GM21390 (cell line): ENCODE measurements around the gene APH1B.
"Not testable (repeated sequence)": the region's sequence is repeated elsewhere in the genome, so short reads cannot be mapped to it uniquely, and the experiment has no call there.

Experiments
- ATAC-seq: cut with Tn5 transposase; IDR thresholded peaks from one replicate; pipeline ENCODE4 v1.9.1; 2021; ENCODE audit not compliant: unreplicated experiment

The APH1B gene

DNA sequence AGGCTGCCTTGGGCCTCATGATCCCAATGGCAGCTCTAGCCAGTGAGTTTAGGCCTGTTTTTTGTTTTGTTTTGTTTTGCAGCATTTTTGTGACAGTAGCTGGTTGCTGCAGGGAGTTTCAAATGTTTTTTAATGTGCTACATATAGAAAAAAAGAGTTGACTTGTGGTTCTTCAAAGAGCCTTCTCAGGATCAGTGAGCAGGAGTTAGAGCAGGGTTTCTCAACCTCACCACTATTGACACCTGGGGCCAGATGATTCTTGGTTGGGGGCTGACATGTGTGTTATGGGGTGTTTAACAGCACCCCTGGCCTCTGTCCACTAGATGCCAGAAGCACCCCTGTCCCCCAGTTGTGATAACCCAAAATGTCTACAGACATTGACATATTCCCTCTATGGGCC is 17.9 kb downstream of the APH1B start:
- ATAC-seq: no peak

DNA sequence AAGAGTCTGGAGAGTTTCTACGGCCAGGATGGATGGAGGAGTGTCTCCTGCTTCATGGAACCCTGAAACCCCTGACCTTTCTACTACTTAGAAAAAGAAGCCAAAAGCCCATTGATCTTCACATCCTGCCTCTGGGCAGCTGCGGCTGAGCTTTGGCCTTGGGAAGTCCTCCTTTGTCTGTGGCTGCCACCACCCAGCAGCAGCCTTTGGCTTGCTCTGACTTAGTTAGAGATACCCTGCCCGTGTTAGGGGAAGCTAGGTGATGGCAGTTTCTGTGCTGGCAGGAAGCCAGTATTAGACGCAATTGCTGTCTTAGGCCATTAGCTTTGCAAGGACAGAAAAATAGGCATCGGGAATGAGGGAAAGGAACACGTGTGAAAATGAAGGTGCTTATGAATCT is 18.8 kb downstream of the APH1B start:
- ATAC-seq: no peak

DNA sequence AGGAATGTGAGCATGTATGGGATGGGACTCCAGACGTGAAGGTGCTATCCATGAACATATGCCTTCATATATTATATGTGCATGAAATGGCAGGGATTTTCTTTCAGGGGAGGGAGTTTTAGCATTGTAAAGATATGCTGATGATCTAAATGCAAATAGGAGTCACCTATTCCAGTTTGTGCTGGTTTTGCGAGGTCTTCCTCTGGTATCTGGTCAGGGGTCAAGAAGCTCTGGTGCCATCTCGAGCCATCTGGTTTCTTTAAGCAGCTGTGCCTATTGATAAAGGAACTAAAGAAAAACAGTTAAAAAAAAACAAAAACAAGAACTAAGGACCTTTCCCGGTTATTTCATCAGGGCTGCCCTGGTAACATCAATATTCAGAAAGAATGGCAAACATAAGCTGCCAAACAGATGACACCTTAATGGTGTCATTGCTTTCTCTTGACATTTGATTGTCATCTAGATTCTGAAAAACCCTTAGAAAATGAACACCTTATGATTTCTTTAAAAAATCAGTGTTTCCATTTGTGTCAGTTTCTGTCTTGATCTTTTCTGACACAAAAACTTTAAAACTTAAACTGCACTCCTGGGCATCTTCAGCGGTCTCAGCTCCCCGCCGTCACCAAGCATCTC is 22.7 kb downstream of the APH1B start:
- ATAC-seq: no peak

DNA sequence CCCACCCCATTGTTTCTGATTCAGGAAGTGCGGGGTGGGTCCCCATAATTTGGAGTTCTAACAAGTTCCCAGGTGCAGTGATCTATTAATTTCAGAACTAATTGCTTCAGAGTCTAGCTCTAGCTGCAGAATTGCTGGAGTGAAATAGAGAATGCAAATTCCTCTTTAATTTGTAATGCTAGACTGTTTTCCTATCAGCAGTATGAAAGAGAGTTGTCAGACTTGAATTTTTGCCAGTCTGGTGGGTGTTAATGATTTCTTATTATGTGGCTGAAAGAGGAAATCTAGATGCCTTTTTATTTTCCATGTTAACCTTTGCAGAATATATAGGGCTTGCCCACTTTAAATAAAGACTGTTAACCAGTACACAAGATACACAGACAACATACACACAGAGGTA is 23.7 kb downstream of the APH1B start:
- ATAC-seq: no peak

DNA sequence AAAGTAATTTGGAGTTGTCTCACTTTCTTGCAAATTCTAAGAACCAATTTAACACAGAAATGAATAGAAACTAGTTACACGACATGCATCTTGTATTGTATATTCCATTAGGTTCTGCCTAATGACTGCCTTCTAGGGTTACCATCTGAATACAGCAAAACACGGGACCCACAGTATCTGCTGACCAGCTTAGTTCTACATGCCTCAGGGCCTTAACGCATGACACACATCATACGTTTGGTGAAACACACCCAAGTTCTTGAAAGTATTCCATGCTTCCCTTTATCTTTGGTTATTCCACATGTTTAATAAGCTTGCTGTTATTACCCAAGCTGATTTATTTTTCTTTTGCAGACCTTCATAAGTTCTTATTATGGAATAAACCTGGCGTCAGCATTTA is 27.9 kb downstream of the APH1B start:
- no peak for ATAC-seq

DNA sequence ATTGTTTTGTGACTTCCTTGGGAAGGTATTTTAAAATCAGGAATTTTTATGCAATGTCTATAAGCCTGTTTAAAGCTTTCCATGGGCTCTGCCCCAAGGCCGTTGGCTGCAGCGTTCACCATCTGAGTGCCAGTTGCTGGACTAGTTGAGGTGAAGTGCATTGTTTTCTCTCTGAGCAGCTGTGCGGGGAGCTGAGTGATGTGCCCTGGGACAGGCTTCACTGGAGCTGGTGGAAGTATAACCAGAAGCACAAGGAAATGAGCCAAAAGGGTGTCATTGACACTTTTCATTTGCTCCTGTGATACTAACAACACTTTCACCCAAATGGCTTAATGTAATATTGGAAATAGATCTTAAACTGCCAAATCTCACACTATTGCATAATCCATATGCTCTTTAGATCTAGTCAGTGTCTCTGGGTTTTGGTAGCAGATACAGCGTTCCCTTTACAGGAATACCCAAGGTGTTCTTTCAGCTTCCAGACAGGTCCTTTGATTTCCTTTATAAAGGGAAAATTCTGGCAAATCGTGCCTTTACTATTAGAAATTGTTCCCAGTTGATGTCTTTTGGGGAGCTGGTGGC is 29.2 kb downstream of the APH1B start:
- ATAC-seq: no peak

DNA sequence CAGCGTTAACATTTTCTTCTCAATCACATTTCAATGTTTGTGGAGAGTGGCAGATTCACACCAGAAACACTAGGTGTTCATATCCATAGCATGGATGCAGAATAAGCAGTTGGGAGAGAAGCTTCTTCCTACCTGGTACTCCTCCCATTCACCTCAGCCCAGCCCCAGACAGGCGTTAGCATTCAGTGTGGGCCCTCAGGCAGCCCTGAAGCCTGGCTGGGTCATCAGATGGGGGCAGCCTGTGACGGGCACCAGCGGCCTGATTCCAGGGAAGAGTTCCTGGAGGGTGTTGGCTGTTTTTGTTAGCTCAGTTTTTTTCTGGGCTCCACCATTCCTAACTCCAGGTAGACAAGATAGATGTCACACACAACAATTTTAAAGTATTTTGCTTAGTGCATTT is 31.1 kb downstream of the APH1B start:
- ATAC-seq: no peak

DNA sequence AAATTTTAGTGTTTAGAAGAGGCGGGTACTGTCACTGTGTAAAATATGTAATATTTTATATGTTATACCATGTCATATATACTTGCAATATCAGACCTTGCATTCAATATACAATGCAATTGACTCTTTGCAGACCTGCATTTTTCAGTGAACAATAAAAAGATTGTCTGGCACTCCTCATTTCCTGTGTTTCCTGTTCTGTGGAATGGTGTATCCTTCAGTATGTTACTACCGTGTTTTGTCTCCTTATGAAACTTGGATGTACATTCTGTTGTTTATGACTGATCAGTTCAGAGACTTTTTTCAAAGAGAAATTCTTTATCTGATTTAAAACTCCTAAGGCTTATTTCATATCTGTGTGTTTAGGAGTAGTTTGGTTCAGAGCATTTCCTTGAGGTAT is 31.5 kb downstream of the APH1B start:
- no peak for ATAC-seq

DNA sequence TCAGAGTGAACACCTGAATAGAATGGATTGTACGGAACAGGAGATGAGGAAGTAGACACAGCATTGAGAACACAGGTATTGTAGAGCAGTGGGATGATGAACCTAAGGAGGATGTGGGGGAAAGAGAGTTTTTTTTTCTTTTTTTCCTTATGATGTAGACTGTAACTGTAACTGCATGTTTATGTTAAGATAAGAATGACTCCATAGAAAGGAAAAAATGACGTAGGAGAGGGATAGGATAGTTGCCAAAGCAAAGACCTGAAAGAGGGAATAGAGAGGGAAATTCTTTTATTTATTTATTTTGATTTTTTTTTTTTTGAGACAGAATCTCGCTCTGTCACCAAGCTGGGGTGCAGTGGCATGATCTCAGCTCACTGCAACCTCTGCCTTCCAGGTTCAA is 33.2 kb downstream of the APH1B start:
- no peak for ATAC-seq

DNA sequence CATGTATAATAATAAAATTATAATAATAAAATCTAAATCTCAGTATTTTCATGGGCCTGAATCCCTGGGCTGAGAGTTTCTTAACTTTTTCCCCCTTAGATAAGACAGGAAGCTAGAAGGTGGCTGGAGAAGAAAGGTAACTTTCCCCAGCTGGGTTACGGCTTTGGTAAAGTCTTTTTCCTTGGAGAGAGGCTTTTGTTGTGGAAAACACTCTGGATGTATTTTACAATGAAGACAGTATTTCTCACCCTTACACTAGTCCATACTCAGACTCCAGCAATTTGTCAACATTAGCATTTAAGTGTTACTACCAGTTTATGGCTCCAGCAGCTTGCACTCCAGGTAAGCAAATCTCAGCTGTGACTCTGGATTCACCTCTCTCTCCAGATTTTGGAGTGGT is 34.9 kb downstream of the APH1B start:
- no peak for ATAC-seq

DNA sequence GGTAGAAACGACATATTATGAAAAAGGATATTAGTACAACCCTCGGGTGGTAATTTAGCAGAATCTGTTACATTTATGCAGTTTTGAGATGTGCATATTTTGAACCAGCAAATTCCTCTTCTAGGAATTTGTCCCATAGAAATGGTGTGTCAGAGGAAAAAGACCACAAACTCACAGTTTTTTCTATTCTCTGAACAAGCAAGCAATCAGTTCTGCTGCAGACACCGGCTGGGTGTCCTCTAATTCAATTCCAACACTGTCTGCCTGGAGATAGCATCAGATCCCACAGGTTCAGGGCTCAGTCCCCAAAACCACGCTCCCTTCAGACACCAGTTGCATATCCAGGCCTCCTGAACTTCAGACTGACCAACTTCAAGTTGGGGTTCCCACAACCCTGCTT is 36.4 kb downstream of the APH1B start:
- ATAC-seq: no peak

DNA sequence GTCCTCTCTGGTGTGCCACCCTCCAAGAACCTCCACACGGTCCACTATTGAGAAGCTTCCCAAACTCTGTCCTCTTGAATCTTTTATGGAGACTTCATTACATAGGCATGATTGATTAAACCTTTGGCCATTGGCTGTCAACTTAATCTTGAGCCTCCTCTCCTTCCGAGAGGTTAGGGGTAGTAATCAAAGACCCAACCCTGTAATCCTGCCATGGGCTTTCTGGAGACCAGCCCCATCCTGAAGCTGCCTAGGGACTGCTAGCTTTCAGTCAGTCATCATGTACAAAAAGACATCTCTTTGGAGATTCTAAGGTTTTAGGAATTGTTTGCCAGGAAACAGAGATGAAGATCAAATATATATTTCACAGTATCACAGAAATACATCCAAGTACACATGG is 37.0 kb downstream of the APH1B start:
- ATAC-seq: no peak

DNA sequence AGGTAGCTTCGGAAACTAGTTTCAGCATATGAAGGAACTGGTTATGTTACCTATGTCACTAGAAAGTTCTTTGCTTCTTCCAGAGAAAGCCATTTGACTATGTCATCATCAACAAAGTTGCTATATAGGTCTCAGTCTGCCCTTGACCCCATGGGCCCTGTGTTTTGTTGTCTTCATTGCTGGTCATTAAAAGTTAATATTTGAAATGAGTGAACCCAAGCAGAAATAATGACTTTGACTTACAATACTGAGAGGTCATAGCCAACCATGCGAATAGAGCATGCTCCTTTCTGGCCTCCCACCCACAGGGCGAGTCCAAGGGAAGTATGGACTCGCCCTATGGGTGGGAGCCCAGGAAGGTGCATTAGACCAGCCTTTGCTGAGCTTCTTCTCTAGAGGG is 40.9 kb downstream of the APH1B start:
- ATAC-seq: no peak

DNA sequence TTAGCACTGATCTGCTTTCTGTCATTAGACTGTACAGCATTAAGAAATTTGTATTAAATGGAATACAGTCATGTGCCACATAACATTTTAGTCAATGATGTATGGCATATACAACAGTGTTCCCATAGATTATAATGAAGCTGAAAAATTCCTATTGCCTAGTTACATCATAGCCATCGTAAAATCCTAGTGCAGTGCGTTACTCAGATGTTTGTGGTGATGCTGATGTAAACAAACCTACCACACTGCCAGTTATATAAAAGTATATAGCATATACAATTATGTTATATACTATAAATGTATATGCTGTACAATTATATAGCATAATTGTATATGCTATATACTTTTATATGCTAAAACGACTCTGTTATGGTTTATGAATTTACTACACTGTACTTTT is 41.7 kb downstream of the APH1B start:
- ATAC-seq: no peak

DNA sequence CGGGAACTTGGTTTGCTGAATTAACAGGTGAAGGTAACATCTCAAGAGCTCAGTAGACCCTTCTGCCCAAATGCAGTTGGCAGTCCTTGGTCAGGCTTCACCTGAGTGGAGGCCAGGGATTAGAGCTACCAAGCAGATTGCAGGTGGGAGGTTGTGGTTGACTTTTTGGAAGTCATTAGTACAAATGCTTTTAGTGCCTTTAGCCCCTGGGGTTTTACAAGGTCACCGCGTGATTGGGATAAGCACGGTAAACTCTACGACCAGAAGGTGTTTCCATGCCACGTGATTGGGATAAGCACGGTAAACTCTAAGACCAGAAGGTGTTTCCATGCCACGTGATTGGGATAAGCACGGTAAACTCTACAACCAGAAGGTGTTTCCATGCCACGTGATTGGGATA is 43.0 kb downstream of the APH1B start:
- not testable (repeated sequence) for ATAC-seq

DNA sequence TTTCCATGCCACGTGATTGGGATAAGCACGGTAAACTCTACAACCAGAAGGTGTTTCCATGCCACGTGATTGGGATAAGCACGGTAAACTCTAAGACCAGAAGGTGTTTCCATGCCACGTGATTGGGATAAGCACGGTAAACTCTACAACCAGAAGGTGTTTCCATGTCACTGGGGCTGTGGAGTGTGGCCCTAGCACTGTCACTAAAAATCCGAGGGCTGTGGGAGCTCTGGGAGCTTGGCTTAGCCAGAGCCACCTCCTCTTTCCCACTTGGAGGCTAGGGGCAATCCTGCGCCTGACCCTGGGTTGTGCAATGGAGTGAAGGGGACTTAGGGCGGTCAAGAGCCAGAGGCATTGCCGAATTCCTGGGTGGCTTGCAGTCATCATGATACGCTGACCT is 43.6 kb downstream of the APH1B start:
- ATAC-seq: not testable (repeated sequence)

DNA sequence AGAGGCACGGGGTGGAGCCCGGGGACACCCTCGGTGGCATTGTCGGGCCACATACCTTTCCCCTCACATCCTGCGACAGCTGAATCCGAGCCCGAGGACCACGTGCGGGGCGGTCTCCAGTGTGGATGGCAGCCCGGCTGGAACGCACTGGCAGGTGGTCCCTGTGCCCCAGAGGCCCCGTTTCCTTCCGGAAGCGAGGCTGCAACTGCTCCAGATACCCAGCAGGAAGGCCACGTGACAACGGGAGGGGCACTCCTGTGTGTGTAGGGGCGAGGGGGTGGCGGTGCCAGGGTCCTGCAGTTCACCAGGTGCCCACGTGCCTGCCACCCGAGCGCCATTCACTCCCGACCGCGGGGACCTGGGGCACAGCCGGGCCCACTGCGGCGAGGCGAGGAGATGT is 44.1 kb downstream of the APH1B start:
- no peak for ATAC-seq

DNA sequence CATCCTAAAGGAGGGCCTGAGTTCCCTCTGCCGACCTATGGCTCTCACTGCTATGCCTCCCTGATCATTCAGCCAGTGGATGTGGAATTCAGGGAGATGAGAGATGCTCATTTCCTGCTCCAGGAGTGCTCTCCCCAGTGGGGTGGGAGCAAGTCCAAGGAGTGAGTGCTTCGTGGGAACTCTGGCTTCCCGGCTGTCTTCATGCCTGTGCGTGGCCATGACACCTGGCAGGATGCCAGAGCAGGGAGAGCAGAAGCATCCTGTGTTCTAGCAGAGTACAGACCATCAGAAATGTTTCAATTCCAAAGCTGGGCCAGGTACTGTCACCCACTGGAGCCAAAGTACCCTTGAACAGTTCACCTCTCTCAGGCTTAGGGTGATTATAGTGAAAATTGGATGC is 45.1 kb downstream of the APH1B start:
- no peak for ATAC-seq

DNA sequence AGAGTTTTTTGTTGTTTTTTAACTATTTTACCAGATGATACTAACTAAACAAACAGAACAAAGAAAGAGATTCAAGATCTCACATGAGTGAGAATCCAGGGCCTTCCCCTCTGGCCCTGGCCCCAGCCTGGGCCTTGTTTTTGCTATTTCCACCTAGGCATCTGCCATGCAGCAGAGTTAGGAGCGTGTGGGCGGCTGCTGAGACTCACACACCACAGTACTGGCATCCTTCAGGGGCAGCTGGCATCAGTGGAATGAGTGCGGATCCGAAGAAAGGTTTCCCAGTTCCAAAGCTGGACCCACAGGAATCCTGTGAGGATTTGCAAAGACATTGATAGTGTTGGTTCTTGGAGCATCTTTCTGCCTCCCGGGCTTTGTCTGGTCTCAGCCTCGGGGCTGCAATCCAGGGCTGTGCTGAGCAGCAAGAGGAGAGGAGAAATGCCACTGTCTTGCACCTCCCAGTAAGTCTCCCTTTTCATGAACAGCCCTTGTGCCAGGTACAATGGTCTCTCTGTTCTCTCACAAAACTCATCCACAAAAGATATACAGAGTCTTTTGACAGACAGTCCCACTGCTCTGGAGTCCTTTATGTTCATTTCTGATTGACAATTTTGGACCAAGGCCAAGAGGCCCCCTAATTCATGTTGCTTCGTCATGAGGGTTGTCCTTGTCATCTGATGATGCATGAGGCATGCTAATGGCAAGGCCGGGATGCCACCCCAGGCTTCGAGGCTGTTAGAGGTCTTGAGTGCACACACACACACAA is 46.6 kb downstream of the APH1B start:
- no peak for ATAC-seq

DNA sequence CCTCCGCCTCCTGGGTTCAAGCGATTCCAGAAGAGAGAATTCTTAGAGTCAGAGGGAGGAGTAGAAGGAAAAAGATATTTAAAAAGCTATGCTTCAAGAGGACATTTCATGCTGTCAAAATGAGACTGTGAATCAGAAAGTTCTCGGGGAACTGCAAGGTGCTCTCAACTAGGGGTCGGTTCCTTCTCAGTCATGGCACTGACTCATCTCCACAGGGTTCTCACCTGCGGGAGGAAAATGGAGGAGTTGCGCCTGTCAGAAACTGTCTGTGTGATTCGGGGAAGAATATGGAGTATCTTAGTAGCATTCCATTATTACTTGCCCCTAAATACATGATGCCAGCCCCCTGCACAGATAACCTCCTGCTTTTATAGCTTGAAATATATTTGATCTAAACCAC is 47.4 kb downstream of the APH1B start:
- ATAC-seq: no peak

DNA sequence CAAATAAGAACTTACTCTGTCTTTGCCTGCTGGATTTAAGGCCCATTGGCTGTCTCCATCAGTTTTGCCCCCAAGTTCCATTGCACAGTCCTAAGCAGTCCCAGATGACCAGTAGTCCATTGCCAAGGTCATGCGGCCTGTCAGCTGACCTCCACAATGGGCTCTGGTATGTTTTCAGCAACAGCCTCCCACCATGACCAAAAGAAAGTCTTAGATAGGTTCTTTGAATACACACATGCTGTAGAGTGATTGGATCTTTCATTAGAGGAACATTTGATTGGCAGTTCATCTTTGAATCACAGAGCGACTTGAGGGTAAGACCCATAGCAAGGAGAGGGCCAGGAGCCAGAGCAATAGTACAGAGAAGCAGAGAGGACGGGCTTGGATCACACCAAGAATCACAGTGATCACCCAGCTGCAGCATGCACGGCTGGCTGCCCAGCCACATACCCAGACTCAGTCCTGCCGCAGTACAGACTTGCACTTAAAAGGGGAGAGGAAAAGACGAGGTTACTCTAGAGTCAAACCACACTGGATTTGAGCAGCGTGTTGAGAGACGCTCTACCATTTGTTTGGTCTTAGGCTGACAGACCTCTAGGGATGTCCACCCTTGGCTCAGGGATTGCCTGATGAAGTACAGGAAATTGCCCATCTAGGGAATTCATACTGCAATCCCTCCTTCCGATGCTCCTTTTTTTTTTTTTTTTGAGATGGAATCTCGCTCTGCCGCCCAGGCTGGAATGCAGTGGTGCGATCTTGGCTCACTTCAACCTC is 50.4 kb downstream of the APH1B start:
- ATAC-seq: no peak
